Urinary bladder (tissue), 4 donors: ENCODE results near the gene ENOX1. TPM values are rescaled to one million over a fixed set of nuclear protein-coding genes. Genes with fewer than 3 reads are reported as not detected.
"Not testable (repeated sequence)": the region's sequence is repeated elsewhere in the genome, so short reads cannot be mapped to it uniquely, and the experiment has no call there.

Experiments
- DNase-seq: peaks from one replicate; pipeline ENCODE4 v3.0.0-alpha.2; 2015; ENCODE audit errors: extremely low spot score
- H3K27ac ChIP-seq: one replicate; pipeline ENCODE4 v1.5.1; 2013; ENCODE audit warnings: low read depth, mild to moderate bottlenecking, moderate library complexity
- H3K36me3 ChIP-seq: one replicate; pipeline ENCODE4 v1.6.1; 2013; ENCODE audit warnings: mild to moderate bottlenecking, moderate library complexity; ENCODE audit not compliant: insufficient read depth
- H3K4me1 ChIP-seq: one replicate; pipeline ENCODE4 v1.6.1; 2013; ENCODE audit warnings: mild to moderate bottlenecking, moderate library complexity; ENCODE audit not compliant: insufficient read depth
- H3K4me3 ChIP-seq: one replicate; pipeline ENCODE4 v1.5.1; 2013; ENCODE audit warnings: low read depth, low read length
- WGBS: extraction: QIAGEN DNeasy Blood & Tissue Kit; methylation state at CpG from one replicate; pipeline ENCODE4 v1.1.7; 2013; 5-methylcytosine and 5-hydroxymethylcytosine counted together
- polyA plus RNA-seq: library from polyadenylated mRNA; stranded (reverse); fragments of 200-250 nt; gene quantifications from one replicate; pipeline ENCODE4 v1.2.3, GENCODE V29; 2013
- total RNA-seq: library from RNA; depleted of rRNA; stranded (reverse); fragments of >200 nt; gene quantifications from one replicate; pipeline ENCODE4 v1.2.3, GENCODE V29; 2014
- donor health status: healthy with polysubstance abuse.
- donor health status: healthy.

Gene ENOX1
- total and polyA plus RNA-seq, 2 donors = 4.3 to 17.6 TPM

DNA sequence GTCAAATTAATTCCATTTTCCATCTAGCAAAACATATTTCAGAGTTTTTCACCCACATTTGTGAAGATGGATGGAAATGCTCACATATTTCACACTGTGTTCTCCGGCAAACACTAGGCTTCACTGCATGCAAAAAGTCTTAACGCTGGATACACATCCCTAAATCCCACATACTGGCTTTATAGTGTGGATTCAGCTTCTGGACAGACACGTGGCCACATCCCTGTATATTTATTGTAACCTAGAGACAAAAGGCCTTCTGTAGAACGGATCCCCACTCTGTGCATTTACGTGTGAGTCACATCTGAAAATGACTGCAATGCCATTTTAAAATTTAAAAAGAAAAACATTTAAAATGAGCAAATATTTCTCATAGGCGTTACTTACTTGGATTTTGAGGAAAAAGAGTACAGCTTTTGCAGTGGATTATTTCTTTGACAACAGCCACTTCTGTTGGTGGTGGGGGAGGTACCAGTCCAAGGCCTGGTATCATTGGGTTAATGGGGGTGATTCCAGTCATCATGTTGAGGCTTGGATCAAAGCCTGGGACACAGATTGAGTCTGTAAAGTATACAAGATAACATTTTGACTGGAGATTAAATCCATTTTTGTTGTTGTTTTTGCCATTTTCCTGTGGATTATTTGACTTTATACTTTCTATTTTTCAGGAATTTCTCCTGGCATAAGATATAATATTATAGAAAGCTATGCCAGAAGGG is 425.7 kb downstream of the ENOX1 start:
- H3K4me3 ChIP-seq = no peak overlapping the region
- H3K27ac ChIP-seq = no peak overlapping the region
- no peaks in the 10 kb centered on the region for H3K36me3 ChIP-seq
- WGBS = 48% methylated on average over 6 of the region's 6 CpGs
- H3K4me1 ChIP-seq = no peaks in the 10 kb centered on the region
- no peak for DNase-seq

DNA sequence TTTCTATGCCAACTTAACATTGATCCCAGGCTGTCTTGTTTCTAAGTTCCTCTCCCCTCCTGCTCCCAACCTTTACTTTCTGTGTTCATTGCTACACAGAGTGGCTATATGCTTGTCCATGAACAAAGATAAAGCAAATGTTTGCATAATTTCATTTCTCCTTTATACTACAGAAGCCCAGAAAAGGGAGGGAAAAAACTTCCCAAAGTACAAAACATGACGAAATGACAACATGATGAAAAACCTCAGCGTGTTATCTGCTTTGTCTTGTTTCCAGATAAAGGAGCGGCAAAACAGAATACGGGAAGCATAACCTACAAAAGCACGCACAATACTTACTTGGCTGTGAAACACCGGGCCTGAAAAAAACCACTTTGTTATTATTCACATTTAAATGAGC is 426.6 kb downstream of the ENOX1 start:
- no peak for DNase-seq
- whole genome bisulfite sequencing = 81% methylated on average over 6 of the region's 6 CpGs
- Histone ChIP-seq H3K36me3 (no peaks in the 10 kb centered on the region), H3K27ac (no peak overlapping the region), H3K4me3 (no peak overlapping the region), H3K4me1 (no peaks in the 10 kb centered on the region)

DNA sequence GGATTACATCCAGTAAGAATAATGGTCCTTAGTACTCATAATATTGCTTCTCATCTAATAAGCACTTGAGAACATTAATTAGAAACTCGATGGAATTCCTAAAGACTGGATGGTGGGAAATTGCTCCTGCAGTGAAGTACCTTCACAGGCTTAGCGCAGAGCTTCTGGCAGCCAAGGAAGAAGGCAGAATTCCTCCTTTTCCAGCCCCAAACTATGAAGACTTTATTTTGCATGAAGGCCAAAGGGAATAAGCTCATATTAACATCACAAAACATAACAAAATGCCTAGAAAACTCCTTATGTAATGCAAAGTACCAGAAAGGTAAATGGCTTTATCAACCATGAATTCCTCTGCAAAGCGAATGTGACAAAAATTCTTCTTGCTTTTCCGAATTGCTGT is 427.2 kb downstream of the ENOX1 start:
- Histone ChIP-seq H3K4me3 (no peak overlapping the region), H3K4me1 (no peaks in the 10 kb centered on the region), H3K36me3 (no peaks in the 10 kb centered on the region), H3K27ac (no peak overlapping the region)
- WGBS = 90% methylated on average over 4 of the region's 4 CpGs
- DNase-seq = no peak

DNA sequence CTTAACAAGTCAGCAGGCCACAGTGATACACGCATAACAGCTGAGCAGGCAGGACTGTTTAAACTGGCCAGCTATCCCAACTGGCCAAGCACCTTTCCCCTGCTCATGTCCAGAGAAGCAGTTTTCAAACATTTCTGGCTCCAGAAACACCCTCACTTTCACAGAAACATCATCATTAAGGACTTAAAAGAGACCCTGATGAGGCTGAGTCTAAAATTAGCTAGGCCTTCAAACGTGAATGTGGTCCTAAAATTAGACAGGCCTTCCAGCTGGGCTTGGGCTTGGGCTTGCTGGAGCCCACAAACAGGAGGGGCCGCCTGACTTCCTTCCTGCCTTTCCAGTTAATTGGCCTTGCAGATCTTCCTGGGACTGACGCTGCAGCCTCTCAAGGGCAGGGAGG is 429.2 kb downstream of the ENOX1 start:
- DNase-seq = no peak
- no peak overlapping the region for H3K27ac ChIP-seq
- WGBS = 63% methylated on average over 4 of the region's 4 CpGs
- no peaks in the 10 kb centered on the region for H3K36me3 ChIP-seq
- H3K4me1 ChIP-seq = no peaks in the 10 kb centered on the region
- no peak overlapping the region for H3K4me3 ChIP-seq

DNA sequence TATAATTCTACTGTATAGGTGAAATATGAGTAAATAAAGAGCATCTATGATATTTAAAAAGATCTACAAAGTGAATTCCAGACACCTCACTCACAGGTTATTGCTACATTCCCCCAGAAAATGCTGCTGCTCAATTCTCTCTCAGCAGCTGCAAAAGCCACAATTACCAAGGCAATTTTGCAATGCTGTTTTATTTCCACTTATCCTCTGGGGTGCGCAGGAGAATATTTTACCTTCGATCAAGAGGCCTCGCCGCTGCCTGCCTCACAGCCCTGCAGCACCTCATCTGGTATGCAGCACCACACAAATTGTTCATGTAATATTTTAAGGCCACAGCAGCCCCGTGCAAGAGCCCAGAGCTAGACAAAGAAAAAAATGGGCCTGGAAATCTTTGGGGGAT is 430.2 kb downstream of the ENOX1 start:
- no peak for DNase-seq
- no peaks in the 10 kb centered on the region for H3K4me1 ChIP-seq
- WGBS = 90% methylated on average over 5 of the region's 5 CpGs
- no peaks in the 10 kb centered on the region for H3K36me3 ChIP-seq
- no peak overlapping the region for H3K4me3 ChIP-seq
- no peak overlapping the region for H3K27ac ChIP-seq

DNA sequence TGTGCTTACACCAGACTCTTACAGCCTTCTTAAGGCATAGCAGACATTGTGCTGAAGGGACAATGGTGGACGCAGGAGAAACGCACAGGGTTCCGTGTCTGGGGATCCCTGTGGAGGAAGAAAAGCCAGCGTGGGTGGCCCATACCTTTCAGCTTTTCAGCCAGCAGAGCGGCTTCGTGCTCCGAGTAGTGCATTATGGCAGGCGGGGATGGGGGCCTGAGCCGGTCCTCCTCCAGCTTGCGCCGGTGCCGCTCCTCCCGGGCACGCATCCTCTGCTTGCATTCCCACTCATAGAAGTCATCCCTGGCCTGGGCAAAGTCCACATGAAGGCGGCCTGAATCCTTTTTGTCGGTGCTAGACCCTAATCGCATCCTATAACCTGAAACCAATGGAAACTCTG is 431.0 kb downstream of the ENOX1 start:
- 97% methylated on average over 17 of the region's 17 CpGs for WGBS
- Histone ChIP-seq H3K4me3 (no peak overlapping the region), H3K27ac (no peak overlapping the region), H3K36me3 (no peaks in the 10 kb centered on the region), H3K4me1 (no peaks in the 10 kb centered on the region)
- DNase-seq = no peak

DNA sequence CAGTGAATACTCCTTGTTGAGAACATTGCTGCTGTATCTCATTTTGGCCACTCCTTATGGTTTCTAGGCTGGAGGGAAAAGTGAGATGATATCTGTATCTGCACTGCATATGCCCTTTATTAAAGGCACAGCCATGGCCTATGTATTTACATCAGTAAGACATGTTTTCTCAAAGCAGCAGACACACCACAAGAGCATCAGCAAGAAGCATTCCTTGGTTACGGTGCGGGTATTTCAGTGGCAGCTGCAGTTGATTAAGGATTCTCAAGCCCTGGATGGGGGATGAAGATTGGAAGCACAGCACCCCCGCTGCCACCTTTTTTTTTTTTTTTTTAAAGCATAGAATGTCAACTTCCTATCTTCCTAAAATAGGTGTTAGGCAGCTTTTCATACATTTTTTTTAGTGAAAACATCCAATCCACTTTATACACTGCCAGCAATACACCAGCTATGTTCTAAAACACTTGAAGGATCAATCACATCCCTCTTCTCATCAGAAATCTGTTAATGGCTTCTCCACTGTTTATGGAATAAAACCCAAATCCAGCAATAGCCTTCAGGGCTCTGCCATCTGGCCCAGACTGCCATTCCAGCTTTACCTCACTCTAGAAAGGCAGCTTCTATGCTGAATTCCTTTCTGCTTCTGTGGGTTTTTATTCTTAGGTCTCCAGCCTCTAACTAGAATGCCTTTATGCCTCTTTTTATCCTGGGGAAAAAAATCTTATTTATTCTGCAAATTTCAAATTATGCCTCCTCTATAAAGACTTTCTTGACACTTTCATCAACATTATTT is 432.4 kb downstream of the ENOX1 start:
- 93% methylated on average over 3 of the region's 3 CpGs for WGBS
- Histone ChIP-seq H3K27ac (no peak overlapping the region), H3K36me3 (no peaks in the 10 kb centered on the region), H3K4me3 (no peak overlapping the region), H3K4me1 (no peaks in the 10 kb centered on the region)
- no peak for DNase-seq

DNA sequence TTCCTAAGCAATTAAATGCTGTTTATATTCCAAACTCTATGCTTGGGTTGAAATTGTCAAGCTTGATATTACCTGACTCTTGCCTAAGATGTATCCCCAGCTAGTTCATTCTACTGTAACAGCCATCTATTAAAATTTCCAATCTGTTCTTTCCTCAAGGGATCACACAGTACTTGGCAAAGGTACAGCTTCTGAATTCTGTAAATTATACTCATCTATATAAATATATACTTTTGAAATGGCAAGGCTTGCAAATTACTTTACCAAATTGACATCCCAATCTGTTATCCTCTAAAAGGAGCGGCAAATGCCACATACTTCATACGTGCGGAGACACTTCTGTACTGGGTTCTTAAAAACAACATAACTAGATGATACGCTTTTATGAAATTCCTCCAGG is 433.1 kb downstream of the ENOX1 start:
- Histone ChIP-seq H3K36me3 (no peaks in the 10 kb centered on the region), H3K27ac (no peak overlapping the region), H3K4me3 (no peak overlapping the region), H3K4me1 (no peaks in the 10 kb centered on the region)
- no peak for DNase-seq
- WGBS = 96% methylated on average over 4 of the region's 4 CpGs

DNA sequence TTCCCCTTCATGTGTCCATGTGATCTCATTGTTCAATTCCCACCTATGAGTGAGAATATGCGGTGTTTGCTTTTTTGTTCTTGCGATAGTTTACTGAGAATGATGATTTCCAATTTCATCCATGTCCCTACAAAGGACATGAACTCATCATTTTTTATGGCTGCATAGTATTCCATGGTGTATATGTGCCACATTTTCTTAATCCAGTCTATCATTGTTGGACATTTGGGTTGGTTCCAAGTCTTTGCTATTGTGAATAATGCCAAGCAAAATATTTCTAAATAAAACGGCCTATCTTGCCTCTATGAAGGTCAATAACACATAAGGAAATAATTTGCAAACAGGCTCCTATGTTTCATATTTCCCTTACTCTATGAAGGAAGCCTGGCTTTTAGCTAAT is 435.2 kb downstream of the ENOX1 start:
- not testable (repeated sequence) for H3K4me3 ChIP-seq, H3K4me1 ChIP-seq, DNase-seq, H3K36me3 ChIP-seq, H3K27ac ChIP-seq
- 94% methylated on average over 3 of the region's 3 CpGs for WGBS

DNA sequence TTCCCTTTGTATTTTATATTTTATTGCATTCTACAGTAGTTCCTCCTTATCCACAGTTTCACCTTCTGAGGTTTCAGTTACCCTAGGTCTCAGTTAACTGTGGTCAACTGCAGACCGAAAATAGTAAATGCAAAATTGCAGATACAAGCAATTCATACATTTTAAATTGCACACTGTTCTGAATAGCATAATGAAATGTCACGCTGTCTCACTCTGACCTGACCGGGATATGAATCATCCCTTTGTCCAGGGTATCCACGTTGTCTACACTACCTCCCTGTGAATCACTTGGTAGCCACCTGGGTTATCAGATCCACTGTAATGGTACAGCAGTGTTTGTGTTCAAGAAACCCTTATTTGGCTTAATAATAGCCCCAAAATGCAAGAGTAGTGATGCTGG is 438.4 kb downstream of the ENOX1 start:
- H3K36me3 ChIP-seq = no peaks in the 10 kb centered on the region
- DNase-seq = no peak
- no peak overlapping the region for H3K4me3 ChIP-seq
- H3K4me1 ChIP-seq = no peaks in the 10 kb centered on the region
- no peak overlapping the region for H3K27ac ChIP-seq
- 82% methylated on average over 4 of the region's 4 CpGs for WGBS

DNA sequence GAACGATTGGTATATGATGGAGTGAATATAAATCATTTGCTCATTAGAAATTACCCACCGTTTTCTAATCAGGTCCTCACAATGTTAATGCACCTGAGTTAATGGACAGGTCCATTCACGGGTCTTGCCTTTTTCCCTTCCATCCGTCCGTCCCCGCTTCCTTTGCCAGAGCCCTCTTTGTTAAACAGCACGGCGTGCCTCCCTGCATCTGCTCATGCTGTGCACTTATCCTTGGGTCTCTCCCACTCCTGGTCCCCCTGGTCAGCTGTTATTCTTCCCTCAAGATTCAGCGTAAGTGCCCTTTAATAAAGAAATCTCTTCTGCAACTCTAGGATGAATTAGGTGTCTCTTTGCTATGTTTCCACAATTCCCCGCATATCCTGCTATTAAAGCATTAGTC is 438.9 kb downstream of the ENOX1 start:
- WGBS = 85% methylated on average over 10 of the region's 10 CpGs
- no peak overlapping the region for H3K4me3 ChIP-seq
- H3K27ac ChIP-seq = no peak overlapping the region
- no peak for DNase-seq
- no peaks in the 10 kb centered on the region for H3K36me3 ChIP-seq
- no peaks in the 10 kb centered on the region for H3K4me1 ChIP-seq

DNA sequence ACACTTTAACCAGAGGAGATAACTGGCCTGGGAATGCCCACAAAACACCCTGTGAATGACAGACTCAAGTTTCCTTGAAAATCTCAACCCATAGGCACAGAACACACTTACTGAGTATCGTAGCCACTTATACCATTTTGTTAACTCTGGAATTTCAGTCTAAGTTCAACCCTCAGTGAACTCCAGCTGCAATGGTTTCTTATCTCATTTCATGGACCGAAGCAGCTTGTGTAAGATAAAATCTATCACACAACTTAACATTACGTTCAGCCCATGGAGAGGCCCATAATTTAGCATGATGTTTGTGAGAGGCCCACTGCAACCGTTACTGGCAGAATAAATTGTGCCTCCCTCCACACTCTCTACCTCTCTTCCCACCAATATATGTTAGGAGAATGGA is 440.3 kb downstream of the ENOX1 start:
- WGBS = 70% methylated on average over 4 of the region's 4 CpGs
- Histone ChIP-seq H3K4me1 (no peaks in the 10 kb centered on the region), H3K4me3 (no peak overlapping the region), H3K27ac (no peak overlapping the region), H3K36me3 (no peaks in the 10 kb centered on the region)
- no peak for DNase-seq

DNA sequence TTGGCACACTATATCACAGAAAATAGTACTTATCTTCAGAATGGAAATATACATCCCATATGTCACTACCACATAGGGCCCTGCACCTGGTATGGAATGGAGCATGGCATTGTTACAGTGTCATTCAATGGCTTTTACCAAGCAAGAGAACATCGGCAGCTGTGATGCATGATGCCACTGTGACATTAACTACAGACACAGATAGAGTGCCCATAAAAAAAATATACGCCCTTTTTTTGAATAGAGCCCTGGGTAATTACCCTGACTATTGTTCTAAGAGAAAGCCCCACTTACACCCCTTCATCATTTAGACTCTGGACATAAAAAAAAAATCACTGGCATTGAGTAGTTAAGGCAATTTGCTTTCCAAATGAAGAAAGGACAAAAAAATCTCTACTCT is 443.1 kb downstream of the ENOX1 start:
- WGBS = 91% methylated on average over 2 of the region's 2 CpGs
- Histone ChIP-seq H3K4me3 (no peak overlapping the region), H3K27ac (no peak overlapping the region), H3K4me1 (no peaks in the 10 kb centered on the region), H3K36me3 (no peaks in the 10 kb centered on the region)
- DNase-seq = no peak

DNA sequence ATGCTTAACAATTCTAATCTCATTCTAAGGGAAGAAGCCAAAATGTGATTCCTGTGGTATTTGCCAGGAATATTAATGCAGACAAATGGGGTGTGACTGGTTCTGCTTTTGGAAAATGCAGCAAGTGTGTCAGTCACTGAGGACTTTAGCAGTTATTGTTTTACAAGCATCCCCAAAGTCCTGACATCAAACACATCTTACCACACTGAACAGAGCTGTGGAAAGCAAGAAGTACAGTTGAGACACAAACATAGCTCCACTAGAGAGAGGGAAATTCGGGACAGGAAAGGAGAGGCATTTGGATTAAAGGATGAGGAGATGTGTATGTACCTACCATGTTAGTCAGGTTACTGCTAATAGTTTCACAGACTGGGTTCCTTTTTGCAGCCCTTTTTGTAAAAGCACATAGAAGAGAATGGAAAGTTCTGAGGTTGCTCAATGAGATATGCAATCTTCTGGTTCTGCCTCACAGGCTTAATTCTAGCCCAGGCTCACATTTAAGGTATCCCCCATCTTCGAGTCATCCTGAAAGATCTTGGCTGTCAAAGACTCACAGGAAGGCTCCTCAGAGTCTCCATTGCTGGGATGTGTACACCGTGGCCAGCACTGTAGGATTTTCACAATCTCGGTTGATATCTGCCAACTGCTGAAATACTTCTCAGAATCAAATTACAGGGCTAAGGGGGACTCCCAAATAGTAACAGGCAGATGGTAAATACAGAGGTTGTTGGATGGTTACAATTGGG is 446.8 kb downstream of the ENOX1 start:
- no peak for DNase-seq
- Histone ChIP-seq H3K4me3 (no peak overlapping the region), H3K36me3 (no peaks in the 10 kb centered on the region), H3K4me1 (no peaks in the 10 kb centered on the region), H3K27ac (no peak overlapping the region)
- WGBS = 81% methylated on average over 4 of the region's 4 CpGs
